EL (cell line): ENCODE results near the gene CLMP.

Experiments
- DNase-seq: peaks from one replicate; pipeline ENCODE4 v3.0.0-alpha.2; 2016

The CLMP gene

DNA sequence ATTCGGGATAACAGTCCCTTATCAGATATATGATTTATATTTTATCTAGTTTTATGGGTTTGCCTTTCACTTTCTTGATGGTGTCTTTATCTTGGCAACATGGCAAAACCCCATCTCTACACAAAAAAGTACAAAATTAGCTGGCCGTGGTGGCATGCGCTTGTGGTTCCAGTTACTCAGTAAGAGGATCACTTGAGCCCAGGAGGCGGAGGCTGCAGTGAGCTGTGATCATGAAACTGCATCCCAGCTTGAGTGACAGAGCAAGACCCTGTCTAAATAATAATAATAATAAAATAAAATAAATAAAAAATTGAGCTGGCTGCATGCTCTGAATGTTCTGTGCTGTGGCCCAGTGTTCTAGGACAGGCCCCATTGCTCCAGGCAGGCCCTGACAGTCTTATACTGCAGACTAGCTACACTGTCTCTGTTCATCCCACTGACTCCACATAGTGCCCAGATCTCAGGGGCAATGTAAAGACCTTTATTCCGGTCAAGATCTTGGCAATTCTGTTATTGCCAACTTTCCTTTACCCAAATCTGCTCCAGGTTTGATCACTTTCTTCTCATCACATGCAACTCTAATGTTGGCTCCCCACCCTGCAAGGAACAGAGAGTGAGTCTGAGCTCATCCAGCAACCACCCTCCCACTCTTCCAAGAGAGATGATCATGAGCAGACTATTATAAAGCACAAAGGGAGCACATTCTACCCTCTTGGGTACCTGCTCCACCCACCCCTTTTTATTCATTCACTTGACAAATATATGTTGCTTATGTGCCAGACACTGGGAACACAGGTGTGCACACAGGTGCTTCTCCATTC is 141.9 kb downstream of the CLMP start:
- peak; percentile 24 for DNase-seq

DNA sequence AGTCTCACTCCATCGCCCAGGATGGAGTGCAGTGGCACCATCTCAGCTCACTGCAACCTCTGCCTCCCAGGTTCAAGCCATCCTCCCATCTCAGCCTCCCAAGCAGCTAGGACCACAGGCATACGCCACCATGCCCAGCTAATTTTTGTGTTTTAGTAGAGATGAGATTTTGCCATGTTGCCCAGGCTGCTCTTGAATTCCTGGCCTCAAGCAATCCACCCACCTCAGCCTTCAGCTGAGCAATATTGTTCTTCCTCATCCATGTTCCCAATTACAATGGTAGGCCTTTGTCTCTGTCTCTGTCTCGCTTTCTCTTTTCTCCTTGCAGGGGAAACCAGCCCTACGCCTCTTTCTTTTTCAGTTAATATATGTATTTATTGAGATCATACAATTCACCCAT is 143.4 kb downstream of the CLMP start:
- no peak for DNase-seq

DNA sequence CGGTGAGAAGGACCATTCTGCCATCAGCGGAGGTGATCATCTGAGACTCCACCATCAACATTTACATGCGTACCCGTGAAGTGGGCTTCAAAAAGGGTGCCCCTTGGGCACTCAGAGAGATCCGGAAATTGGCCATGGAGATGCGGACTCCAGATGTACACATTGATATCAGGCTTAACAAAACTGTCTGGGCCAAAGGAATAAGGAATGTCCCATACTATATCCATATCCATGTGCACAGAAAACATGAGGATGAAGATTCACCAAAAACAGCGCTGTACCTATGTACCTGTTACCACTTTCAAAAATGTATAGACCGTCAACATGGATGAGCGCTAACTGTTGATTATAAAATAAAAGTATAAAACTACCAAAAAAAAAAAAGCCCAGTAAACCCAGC is 143.9 kb downstream of the CLMP start:
- DNase-seq: no peak

DNA sequence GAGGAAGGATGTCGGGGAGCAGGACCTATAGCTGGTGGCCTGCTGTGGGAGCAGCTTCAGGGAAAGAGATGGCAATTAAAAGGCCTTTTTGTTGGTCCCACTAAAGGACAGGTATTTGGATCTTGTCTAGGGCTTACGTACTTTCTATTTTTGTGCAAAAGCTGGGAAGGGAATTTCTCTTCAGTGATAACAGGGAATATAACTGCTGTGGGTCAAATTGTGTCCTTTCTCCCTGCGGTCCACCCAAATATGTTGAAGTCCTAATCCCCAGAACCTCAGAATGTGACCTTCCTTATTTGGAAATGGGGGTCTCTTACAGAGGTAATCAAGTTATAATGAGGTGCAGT is 147.1 kb downstream of the CLMP start:
- no peak for DNase-seq

DNA sequence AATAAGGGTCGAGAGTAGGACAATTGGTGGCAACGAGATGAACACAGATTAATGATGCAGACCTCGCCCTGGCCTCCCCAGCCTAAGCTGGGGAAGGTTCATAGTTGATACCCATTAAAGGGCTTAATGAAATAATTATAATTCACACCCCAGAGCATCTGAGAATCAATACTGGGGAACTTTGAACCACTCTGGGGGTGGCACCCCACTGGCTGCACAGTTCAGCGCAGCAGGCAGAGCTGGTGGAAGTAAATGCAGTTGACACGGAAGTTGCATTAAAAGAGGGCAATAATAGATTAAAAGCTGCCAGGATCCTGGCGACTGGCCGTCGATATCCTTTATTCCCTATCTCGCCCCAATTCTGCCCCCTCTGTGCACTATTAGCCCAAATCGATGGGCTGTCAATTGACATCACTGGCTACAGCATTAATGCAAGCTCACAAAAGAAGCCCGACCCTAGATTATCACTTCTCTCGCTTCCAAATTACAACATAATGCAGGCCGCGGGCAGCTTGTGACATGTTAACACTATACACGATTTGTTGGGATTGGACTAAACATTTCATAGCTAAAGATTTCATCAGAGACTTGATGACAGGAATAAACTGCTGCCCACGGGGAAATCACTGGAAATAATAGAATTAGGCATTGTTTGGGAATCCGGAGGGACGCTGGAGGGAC is 147.6 kb downstream of the CLMP start:
- DNase-seq: no peak

DNA sequence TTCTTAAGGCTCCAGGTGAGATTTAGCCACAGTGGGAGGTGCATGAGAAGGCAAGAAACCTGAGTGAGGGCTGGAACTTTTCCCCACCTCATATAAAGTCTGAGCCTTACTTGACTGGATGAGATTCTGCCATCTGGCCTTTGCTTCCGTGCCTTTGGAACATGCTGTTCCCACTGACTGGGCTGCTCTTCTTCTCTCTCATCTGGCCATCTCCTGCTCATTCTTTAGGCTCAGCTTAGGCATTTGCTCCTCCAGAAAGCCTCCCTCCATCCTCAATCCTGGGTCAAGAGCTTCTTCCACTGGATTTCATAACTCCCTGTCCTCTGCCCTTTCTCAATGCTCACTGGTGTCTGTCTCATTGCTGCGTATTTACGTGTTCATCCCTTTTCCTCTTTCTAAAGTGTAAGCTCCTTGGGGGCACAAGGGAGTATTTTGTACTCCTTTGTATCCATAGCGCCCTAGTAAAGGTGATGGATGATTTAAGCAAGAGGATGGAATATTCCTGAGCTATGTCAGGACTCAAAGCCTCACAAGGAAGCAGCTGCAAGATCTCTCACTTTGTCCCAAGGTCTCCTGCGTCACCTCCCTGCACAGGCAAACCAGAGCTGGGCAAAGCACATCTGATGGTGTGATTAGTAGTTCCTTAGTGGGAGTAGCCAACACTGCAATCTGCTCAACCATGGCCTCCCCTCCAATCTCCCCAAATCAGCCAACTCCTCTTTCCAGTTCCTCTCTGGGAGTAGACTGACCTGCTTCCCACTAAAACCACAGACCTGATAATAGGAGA is 148.4 kb downstream of the CLMP start:
- DNase-seq: no peak

DNA sequence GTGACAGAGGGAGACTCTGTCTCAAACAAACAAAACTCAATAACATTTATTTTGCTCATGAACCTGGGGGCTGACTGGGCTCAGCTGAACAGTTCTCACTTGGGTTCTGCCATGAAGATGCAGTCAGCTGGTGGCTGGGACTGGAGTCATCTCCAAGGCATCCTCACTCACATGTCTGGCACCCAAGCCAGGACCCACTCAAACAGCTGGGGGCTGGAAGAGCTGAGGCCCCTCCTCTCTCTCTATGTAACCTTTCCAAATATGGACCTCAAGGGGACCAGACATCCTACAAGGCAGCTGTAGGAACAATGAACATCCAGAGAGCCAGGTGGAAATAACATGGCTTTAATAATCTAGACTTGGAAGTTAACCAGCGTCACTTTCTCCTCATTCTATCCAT is 149.9 kb downstream of the CLMP start:
- DNase-seq: peak; percentile 12

DNA sequence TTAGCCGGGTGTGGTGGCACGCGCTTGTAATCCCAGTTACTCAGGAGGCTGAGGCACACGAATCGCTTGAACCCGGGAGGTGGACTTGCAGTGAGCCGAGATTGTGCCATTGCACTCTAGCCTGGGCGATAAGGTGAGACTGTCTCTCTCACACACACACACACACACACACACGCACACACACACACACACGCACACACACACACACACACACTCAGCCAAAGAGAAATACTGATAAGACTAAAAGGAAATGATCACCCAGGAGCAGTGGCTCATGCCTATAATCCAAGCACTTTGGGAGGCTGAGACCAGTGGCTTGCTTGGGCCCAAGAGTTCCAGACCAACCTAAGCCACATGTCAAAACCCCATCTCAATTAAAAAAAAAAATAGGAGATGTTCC is 153.9 kb downstream of the CLMP start:
- DNase-seq: no peak

DNA sequence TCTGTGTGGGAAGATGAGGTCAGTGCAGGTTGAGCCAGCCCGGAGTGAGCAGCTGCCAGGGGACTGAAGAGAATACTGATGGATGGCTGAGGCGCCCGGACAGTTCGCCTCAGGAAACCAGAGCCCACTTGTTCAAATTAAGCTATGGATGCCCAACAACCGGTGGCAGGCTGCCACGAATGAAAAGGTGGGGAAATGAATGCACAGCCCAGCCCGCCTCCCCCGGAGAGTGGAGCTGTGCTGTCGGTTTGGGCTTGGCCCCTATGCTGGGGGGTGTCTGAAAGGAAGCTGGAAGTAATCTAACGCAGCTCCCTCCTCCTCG is 155.0 kb downstream of the CLMP start:
- DNase-seq: no peak

DNA sequence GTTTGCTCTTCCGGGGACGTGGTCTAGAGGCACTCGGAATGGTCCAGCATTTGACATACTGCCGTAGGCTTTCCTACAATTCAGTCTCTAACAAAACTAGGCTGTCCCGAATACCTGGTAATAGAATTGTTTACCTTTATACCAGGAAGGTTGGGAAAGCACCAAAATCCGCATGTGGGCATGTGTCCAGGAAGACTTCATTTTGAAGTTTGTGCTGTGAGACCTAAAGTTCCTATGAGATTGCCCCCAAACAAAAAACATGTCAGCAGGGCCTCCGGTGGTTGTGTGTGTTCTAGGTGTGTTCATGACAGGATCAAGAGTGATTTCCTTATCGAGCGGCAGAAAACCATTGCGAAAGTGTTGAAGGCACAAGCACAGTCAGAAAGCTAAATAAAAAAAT is 159.2 kb downstream of the CLMP start:
- DNase-seq: no peak

DNA sequence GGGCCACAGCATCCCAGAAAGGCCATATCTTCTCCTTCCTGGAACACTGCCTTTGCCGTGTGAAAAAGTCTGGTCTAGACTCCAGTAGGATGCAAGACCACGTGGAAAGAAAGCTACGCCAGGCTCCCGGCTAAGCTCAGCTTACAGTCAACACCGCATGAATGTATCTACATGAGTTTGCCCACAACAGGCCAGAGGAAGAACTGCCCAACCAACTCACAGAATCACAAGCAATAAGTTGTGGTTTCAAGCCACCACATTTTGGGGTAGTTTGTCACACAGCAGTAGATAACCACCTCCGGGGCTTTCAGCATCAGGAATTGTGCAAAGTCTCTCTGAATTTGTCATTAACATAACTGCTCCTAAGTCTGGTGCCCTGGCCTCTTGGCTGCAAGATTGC is 160.5 kb downstream of the CLMP start:
- DNase-seq: no peak

DNA sequence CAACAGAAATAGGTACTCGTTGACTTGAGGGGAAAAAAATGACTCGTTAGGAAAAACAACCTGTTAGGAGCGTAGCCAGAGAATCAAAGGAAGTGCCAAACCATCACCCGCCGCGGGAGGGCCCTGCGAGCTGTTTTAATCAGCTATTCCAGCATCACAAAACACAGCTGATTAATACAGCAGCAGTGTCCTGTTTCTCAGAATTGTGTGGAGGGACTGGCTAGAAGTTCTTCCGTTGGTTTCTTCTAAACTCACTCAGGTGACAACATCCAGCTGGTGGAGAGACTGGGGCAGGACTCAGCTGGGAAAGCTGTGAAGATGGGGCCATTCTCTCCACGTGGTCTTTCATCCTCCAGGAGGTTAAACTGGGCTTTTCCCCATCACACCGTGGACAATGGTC is 161.2 kb downstream of the CLMP start:
- DNase-seq: peak; percentile 47

DNA sequence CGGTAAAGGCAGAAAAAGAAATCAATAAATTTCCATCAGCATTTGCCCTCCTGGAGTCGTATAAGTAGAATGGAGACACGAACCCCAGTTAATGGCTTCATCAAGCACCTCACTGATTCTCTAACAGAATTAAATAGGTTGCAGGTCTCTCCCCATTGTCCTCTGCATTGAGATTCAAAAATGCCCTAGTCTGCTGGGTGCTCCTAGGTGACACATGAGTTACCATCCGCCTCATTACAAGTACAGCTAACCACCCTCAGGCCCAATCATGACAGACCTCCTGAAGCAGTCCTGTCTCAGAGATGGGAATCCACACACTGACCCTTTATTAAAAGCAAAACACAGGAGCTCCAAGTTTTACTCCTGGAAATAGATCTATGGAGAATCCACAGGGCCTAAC is 164.5 kb downstream of the CLMP start:
- DNase-seq: no peak

DNA sequence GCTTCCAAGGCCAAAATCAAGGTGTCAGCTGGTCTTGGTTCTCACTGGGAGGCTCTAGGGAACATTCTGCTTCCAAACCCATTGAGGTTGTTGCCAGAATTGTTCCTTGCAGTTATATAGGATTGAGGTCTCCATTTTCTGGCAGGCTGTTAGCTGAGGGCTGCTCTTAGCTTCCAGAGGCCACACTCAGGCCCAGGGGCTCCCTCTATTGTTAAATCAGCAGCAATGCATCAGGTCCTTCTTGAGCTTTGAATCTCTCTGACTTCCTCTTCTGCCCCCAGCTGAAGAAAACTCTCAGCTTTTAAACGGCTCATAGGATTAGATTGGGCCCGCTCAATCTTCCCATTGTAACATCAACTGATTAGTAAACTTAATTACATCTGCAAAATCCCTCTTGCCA is 174.1 kb downstream of the CLMP start:
- DNase-seq: peak; percentile 57
